Stomach (tissue), 9 donors: Measurements from ENCODE around the gene SLC35D2. TPM values are rescaled to one million over a fixed set of nuclear protein-coding genes. Genes with fewer than 3 reads are reported as not detected.

Source experiments
- DNase-seq, 2 donors: peaks; one replicate each; pipeline versions ENCODE4 v3.0.0 to v3.0.0-alpha.2; 2013 to 2019
- H3K27ac ChIP-seq, 5 donors: fragments of 200-600 bp in 4 of 5; sonication (generic) in 4 of 5; one replicate each; pipeline ENCODE4 v1.5.1; 2013 to 2019; ENCODE audit warnings: mild to moderate bottlenecking in 1 of 5, moderate library complexity in 1 of 5
- H3K27me3 ChIP-seq, 3 donors: fragments of 200-600 bp; sonication (generic); one replicate each; pipeline ENCODE4 v1.5.1; 2017 to 2019; ENCODE audit warnings: mixed run types in 1 of 3
- H3K36me3 ChIP-seq, 4 donors: fragments of 200-600 bp; sonication (generic); 1 replicate in 3 of 4; 2 replicates in 1 of 4; pipeline ENCODE4 v1.5.1; 2016 to 2019
- H3K4me1 ChIP-seq, 4 donors: fragments of 200-600 bp; sonication (generic); one replicate each; pipeline ENCODE4 v1.5.1; 2016 to 2019
- H3K4me3 ChIP-seq, 4 donors: fragments of 200-600 bp; sonication (generic) in 3 of 4; one replicate each; pipeline ENCODE4 v1.5.1; 2016 to 2019; ENCODE audit warnings: mild to moderate bottlenecking in 1 of 4
- H3K9me3 ChIP-seq, 4 donors: fragments of 200-600 bp; sonication (generic); one replicate each; pipeline ENCODE4 v1.5.1; 2016 to 2019
- CTCF ChIP-seq, 7 experiments: fragments of 450-650 bp in 4 of 7; fragments of 200-600 bp in 3 of 7; sonication (generic) in 3 of 7; IDR thresholded peaks; one replicate each; pipeline ENCODE4 v1.5.1; 2016 to 2019; ENCODE audit warnings: antibody characterized with exemption in 7 of 7, control low read depth in 2 of 7, mild to moderate bottlenecking in 1 of 7
- EP300 ChIP-seq: sonication (generic); formaldehyde crosslinking; IDR thresholded peaks from one replicate; pipeline ENCODE4 v1.6.1; 2017; ENCODE audit warnings: antibody characterized with exemption
- POLR2A ChIP-seq, 4 donors: fragments of 450-650 bp; IDR thresholded peaks; one replicate each; pipeline ENCODE4 v1.6.1; 2016; ENCODE audit warnings: antibody characterized with exemption in 4 of 4, control low read depth in 2 of 4, mild to moderate bottlenecking in 1 of 4, moderate library complexity in 1 of 4
- POLR2AphosphoS5 ChIP-seq, 3 donors: sonication (generic); formaldehyde crosslinking; IDR thresholded peaks; one replicate each; pipeline ENCODE4 v1.6.1; 2016; ENCODE audit warnings: antibody characterized with exemption in 3 of 3
- WGBS, 5 donors: extraction: QIAGEN DNeasy Blood & Tissue Kit in 3 of 5; methylation state at CpG; one replicate each; pipeline versions ENCODE4 v1.1.5 to v1.1.7; 2013 to 2018; 5-methylcytosine and 5-hydroxymethylcytosine counted together
- intact Hi-C: fragments of 100-400 bp; cut with DNase I; formaldehyde crosslinking; loops from one replicate; pipeline ENCODE4 v1.15.1; 2023; ENCODE audit warnings: low total_unique reads
- polyA plus RNA-seq, 3 donors: library from polyadenylated mRNA; stranded (reverse); fragments of 200-250 nt; gene quantifications; one replicate each; pipeline ENCODE4 v1.2.3, GENCODE V29; 2013
- total RNA-seq, 5 donors: library from RNA; depleted of rRNA; stranded (reverse); fragments of >200 nt; gene quantifications; one replicate each; pipeline versions ENCODE4 v1.1.0 to v1.2.3, GENCODE V29; 2014 to 2016
- donor health status: healthy with polysubstance abuse.
- donor health status: Bipolar disorder and iron deficiency.
- donor health status: healthy.

SLC35D2 gene
- total and polyA plus RNA-seq, 8 donors = 13.8 to 43.3 (median 22.4) TPM

GRCh38 chr9:96343515-96344360, 39.8 kb downstream of the SLC35D2 start:
- TF ChIP-seq CTCF (IDR thresholded peaks at IDR 0.05) (no peak), EP300 (no peak), POLR2A (IDR thresholded peaks at IDR 0.05) (no peak), POLR2AphosphoS5 (IDR thresholded peaks at IDR 0.05) (no peak)
- peaks cover 6 to 29% (median 19%) of the 10 kb centered on the region in 4 donors for H3K36me3 ChIP-seq
- H3K27me3 ChIP-seq = no peaks in the 10 kb centered on the region
- WGBS, 5 donors = 53 to 70% (median 62%) methylated on average over 5 of the region's 5 CpGs
- intact Hi-C loops = no loop called here
- peak overlapping the region in 4 of 5 donors; percentile 10 to 73 (median 46) for H3K27ac ChIP-seq
- H3K4me3 ChIP-seq = no peak overlapping the region
- DNase-seq = peak in 1 of 2 donors; percentile 40
- H3K4me1 ChIP-seq = peaks cover 15 to 54% (median 22%) of the 10 kb centered on the region in 4 donors
- peaks cover 0 to 5% (median 0%) of the 10 kb centered on the region in 4 donors for H3K9me3 ChIP-seq

GRCh38 chr9:96342571-96343245, 40.8 kb downstream of the SLC35D2 start:
- Histone ChIP-seq H3K4me3 (no peak overlapping the region), H3K27ac (peak overlapping the region in 4 of 5 donors; percentile 19 to 73 (median 60)), H3K4me1 (peaks cover 15 to 54% (median 22%) of the 10 kb centered on the region in 4 donors), H3K27me3 (no peaks in the 10 kb centered on the region), H3K9me3 (no peaks in the 10 kb centered on the region), H3K36me3 (peaks cover 0 to 19% (median 11%) of the 10 kb centered on the region in 4 donors)
- DNase-seq = peak in 1 of 2 donors; percentile 59
- TF ChIP-seq CTCF (IDR thresholded peaks at IDR 0.05) (no peak), POLR2A (IDR thresholded peaks at IDR 0.05) (no peak), POLR2AphosphoS5 (IDR thresholded peaks at IDR 0.05) (no peak), EP300 (no peak)
- intact Hi-C loops = no loop called here
- WGBS, 5 donors = 78 to 86% (median 83%) methylated on average over 20 of the region's 20 CpGs

- Histone ChIP-seq H3K27me3 (no peaks in the 10 kb centered on the region), H3K27ac (peak overlapping the region in 1 of 5 donors; percentile 30), H3K4me3 (no peak overlapping the region), H3K36me3 (peaks cover 0 to 16% (median 15%) of the 10 kb centered on the region in 4 donors), H3K4me1 (peaks cover 15 to 54% (median 22%) of the 10 kb centered on the region in 4 donors), H3K9me3 (no peaks in the 10 kb centered on the region)
- no peak for TF ChIP-seq POLR2AphosphoS5 (IDR thresholded peaks at IDR 0.05)
- no peak for TF ChIP-seq POLR2A (IDR thresholded peaks at IDR 0.05)
- no peak for TF ChIP-seq EP300
- TF ChIP-seq CTCF (IDR thresholded peaks at IDR 0.05) = no peak
- intact Hi-C loops = no loop called here
- DNase-seq = no peak
- 74 to 90% (median 87%) methylated on average over 3 of the region's 3 CpGs for WGBS, 5 donors
Measured at GRCh38 chr9:96340707-96341106, 42.8 kb downstream of the SLC35D2 start.

- Histone ChIP-seq H3K4me3 (no peak overlapping the region), H3K4me1 (peaks cover 6 to 39% (median 10%) of the 10 kb centered on the region in 4 donors), H3K27ac (no peak overlapping the region), H3K9me3 (no peaks in the 10 kb centered on the region), H3K27me3 (no peaks in the 10 kb centered on the region), H3K36me3 (peaks cover 0 to 30% (median 22%) of the 10 kb centered on the region in 4 donors)
- intact Hi-C loops = no loop called here
- TF ChIP-seq POLR2AphosphoS5 (IDR thresholded peaks at IDR 0.05) (no peak), EP300 (no peak), CTCF (IDR thresholded peaks at IDR 0.05) (no peak), POLR2A (IDR thresholded peaks at IDR 0.05) (no peak)
- no peak for DNase-seq
- 94 to 100% (median 98%) methylated on average over 3 of the region's 3 CpGs for WGBS, 5 donors
Measured at GRCh38 chr9:96338299-96338698, 45.2 kb downstream of the SLC35D2 start.
